ENCODE data around the gene PARD6G. TPM values are rescaled to one million over a fixed set of nuclear protein-coding genes. Genes with fewer than 3 reads are reported as not detected.

Gene PARD6G
- total RNA-seq, 1 experiment from 2014 or later = 5.4 TPM

DNA sequence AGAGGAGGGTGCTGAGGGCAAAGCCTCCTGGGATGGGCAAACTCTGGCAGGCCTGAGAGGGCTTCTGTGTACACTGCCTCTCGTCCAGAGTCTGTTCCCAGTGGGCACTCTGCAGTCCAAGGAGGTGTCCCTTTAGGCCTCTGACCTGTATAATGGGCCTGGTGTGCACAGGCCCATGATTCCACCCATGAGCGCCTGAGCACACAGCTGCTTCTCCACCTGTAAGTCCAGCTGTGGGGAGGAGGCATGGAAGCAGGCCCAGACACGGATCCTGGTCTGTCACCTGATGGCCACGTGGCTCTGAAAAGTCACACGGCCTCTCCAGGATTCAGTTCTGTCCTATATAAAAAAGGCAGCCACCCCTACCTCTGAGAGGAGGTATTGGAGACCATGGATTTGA lies 57.0 kb downstream of the PARD6G start:
- ChIA-PET POLR2A (ENCODE audit: unreplicated experiment) (no interaction called here), CTCF (no interaction called here)
- BruUV-seq (replicated peaks) = no TSS peak
- H3K27me3 ChIP-seq (ENCODE audit: low read length) = no peaks in the 10 kb centered on the region
- no peaks in the 10 kb centered on the region for H3K79me2 ChIP-seq (ENCODE audit: low read length)
- no peaks in the 10 kb centered on the region for H3K36me3 ChIP-seq (ENCODE audit: low read depth, low read length)
- H3K4me2 ChIP-seq (ENCODE audit: low read length) = no peak overlapping the region
- H3K9ac ChIP-seq (ENCODE audit: low read length) = no peak overlapping the region
- H3K4me1 ChIP-seq (ENCODE audit: insufficient read depth, low read length) = no peaks in the 10 kb centered on the region
- DNase-seq = no peak
- H4K20me1 ChIP-seq (ENCODE audit: low read length) = no peaks in the 10 kb centered on the region
- no peak overlapping the region for H3K27ac ChIP-seq (ENCODE audit: low read length)
- ATAC-seq = no peak
- H3F3A ChIP-seq (ENCODE audit: low read length, unreplicated experiment) = no peaks in the 10 kb centered on the region
- H3K9me3 ChIP-seq (ENCODE audit: low read length) = no peaks in the 10 kb centered on the region
- no peaks in the 10 kb centered on the region for H3K9me2 ChIP-seq (replicated peaks; ENCODE audit: low read length)
- intact Hi-C loops (cut with micrococcal nuclease) = no loop called here
- TF ChIP-seq, protein P1, sequence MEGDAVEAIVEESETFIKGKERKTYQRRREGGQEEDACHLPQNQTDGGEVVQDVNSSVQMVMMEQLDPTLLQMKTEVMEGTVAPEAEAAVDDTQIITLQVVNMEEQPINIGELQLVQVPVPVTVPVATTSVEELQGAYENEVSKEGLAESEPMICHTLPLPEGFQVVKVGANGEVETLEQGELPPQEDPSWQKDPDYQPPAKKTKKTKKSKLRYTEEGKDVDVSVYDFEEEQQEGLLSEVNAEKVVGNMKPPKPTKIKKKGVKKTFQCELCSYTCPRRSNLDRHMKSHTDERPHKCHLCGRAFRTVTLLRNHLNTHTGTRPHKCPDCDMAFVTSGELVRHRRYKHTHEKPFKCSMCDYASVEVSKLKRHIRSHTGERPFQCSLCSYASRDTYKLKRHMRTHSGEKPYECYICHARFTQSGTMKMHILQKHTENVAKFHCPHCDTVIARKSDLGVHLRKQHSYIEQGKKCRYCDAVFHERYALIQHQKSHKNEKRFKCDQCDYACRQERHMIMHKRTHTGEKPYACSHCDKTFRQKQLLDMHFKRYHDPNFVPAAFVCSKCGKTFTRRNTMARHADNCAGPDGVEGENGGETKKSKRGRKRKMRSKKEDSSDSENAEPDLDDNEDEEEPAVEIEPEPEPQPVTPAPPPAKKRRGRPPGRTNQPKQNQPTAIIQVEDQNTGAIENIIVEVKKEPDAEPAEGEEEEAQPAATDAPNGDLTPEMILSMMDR (conservative IDR thresholded peaks at IDR 0.05; ENCODE audit: low read depth, low read length) = no peak
- TF ChIP-seq EZH2 (IDR thresholded peaks at IDR 0.05; ENCODE audit: low read length, unreplicated experiment) = no peak
- TF ChIP-seq EZH2phosphoT487 (IDR thresholded peaks at IDR 0.05; ENCODE audit: borderline replicate concordance, low read length) = no peak
- no peak overlapping the region for H3K4me3 ChIP-seq (ENCODE audit: low read length)
- H2AFZ ChIP-seq (ENCODE audit: low read length) = no peak overlapping the region

DNA sequence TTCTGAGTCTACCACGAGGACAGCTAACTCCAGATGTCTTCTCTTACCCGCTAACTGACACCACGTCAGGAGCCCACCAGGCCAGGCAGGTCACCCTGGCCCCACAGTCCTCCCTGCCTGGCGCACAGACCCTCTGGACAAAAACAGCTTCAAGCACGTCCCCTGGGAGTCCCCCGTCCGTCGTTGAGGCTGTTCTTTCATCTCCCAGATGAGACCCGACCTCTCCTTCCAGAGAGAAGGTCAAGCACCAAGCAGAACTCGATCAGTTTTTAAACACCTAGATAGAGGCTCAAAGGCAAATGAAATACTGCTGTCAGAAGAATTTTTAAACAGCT lies 57.8 kb downstream of the PARD6G start:
- ChIA-PET POLR2A (ENCODE audit: unreplicated experiment) (no interaction called here), CTCF (no interaction called here)
- Histone ChIP-seq H3K79me2 (ENCODE audit: low read length) (no peaks in the 10 kb centered on the region), H3K36me3 (ENCODE audit: low read depth, low read length) (no peaks in the 10 kb centered on the region), H3K27me3 (ENCODE audit: low read length) (no peaks in the 10 kb centered on the region), H3K9me3 (ENCODE audit: low read length) (no peaks in the 10 kb centered on the region), H3K9me2 (replicated peaks; ENCODE audit: low read length) (no peaks in the 10 kb centered on the region), H3K27ac (ENCODE audit: low read length) (no peak overlapping the region), H3K9ac (ENCODE audit: low read length) (no peak overlapping the region), H3F3A (ENCODE audit: low read length, unreplicated experiment) (no peaks in the 10 kb centered on the region), H4K20me1 (ENCODE audit: low read length) (no peaks in the 10 kb centered on the region), H3K4me2 (ENCODE audit: low read length) (no peak overlapping the region), H3K4me3 (ENCODE audit: low read length) (no peak overlapping the region), H2AFZ (ENCODE audit: low read length) (no peak overlapping the region), H3K4me1 (ENCODE audit: insufficient read depth, low read length) (no peaks in the 10 kb centered on the region)
- DNase-seq (no peak), ATAC-seq (no peak)
- intact Hi-C loops (cut with micrococcal nuclease) = no loop called here
- TF ChIP-seq, protein P1 (conservative IDR thresholded peaks at IDR 0.05; ENCODE audit: low read depth, low read length) = no peak
- no peak for TF ChIP-seq EZH2 (IDR thresholded peaks at IDR 0.05; ENCODE audit: low read length, unreplicated experiment)
- no peak for TF ChIP-seq EZH2phosphoT487 (IDR thresholded peaks at IDR 0.05; ENCODE audit: borderline replicate concordance, low read length)
- no TSS peak for BruUV-seq (replicated peaks)

DNA sequence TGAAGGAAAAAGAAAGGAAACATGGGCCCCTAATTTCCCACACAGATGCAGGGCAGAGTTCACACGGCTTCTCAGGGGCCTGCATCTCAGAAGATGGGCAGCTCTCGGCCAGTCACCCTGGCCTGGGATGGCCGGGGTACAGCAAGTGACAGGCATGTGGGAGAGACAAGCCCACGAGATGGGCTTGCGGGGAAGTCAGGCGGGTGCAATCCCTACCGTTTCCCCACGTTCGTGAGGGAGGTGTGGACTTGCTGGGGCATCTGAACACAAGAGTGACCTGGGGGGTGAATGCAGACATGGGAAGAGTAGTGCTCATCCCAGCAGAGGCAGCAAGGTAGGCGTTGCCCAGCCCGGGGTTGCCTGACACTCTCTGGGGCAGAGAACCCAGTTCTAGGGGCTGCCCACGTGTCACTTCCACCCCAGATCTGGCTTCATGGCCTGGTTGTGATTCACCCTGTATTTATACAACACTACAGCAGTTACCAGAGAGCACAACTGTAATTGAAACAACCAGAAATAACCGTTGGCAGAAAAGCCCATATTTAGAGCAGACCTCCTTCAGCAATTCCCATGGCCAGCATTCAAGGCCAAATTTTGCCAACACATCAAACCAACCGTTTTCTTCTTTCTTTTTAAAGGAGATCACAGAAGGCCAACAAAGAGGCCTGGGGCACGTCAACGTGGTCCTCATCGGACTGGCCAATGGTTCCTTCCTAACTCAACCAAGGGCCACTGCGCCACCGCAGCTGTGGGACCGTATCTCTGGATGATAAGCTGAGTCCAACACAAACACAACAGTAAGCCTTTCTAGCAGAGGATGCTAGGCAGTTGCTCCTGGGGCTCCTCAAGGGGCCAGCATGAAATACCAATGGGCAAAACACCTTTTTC lies 58.4 kb downstream of the PARD6G start:
- H3K27me3 ChIP-seq (ENCODE audit: low read length) = no peaks in the 10 kb centered on the region
- H2AFZ ChIP-seq (ENCODE audit: low read length) = no peak overlapping the region
- H4K20me1 ChIP-seq (ENCODE audit: low read length) = no peaks in the 10 kb centered on the region
- H3K79me2 ChIP-seq (ENCODE audit: low read length) = no peaks in the 10 kb centered on the region
- H3K4me2 ChIP-seq (ENCODE audit: low read length) = no peak overlapping the region
- intact Hi-C loops (cut with micrococcal nuclease) = no loop called here
- H3K9ac ChIP-seq (ENCODE audit: low read length) = no peak overlapping the region
- no peaks in the 10 kb centered on the region for H3K9me3 ChIP-seq (ENCODE audit: low read length)
- no peaks in the 10 kb centered on the region for H3K9me2 ChIP-seq (replicated peaks; ENCODE audit: low read length)
- CTCF ChIA-PET = no interaction called here
- no peak overlapping the region for H3K4me3 ChIP-seq (ENCODE audit: low read length)
- H3K4me1 ChIP-seq (ENCODE audit: insufficient read depth, low read length) = no peaks in the 10 kb centered on the region
- no peak for DNase-seq
- TF ChIP-seq EZH2 (IDR thresholded peaks at IDR 0.05; ENCODE audit: low read length, unreplicated experiment) = no peak
- TF ChIP-seq, protein P1 (conservative IDR thresholded peaks at IDR 0.05; ENCODE audit: low read depth, low read length) = no peak
- TF ChIP-seq EZH2phosphoT487 (IDR thresholded peaks at IDR 0.05; ENCODE audit: borderline replicate concordance, low read length) = no peak
- H3F3A ChIP-seq (ENCODE audit: low read length, unreplicated experiment) = no peaks in the 10 kb centered on the region
- no TSS peak for BruUV-seq (replicated peaks)
- POLR2A ChIA-PET (ENCODE audit: unreplicated experiment) = no interaction called here
- no peak for ATAC-seq
- H3K36me3 ChIP-seq (ENCODE audit: low read depth, low read length) = no peaks in the 10 kb centered on the region
- no peak overlapping the region for H3K27ac ChIP-seq (ENCODE audit: low read length)

All from PC-3 (cell line).